Tibial nerve (tissue), 4 donors: ENCODE results near the gene LRRC8C.

Source experiments
- EP300 ChIP-seq, 2 donors: sonication (generic); formaldehyde crosslinking; IDR thresholded peaks; one replicate each; pipeline ENCODE4 v1.6.1; 2017; ENCODE audit warnings: antibody characterized with exemption in 2 of 2, mild to moderate bottlenecking in 1 of 2
- POLR2A ChIP-seq, 2 donors: fragments of 450-650 bp; IDR thresholded peaks; one replicate each; pipeline ENCODE4 v1.6.1; 2017; ENCODE audit warnings: antibody characterized with exemption in 2 of 2, mild to moderate bottlenecking in 2 of 2, moderate library complexity in 2 of 2
- TF ChIP-seq, protein P1 (sequence below), 5 experiments: fragments of 200-600 bp in 3 of 5; fragments of 450-650 bp in 2 of 5; sonication (generic) in 3 of 5; IDR thresholded peaks; one replicate each; pipeline ENCODE4 v1.5.1; 2016 to 2019; ENCODE audit warnings: antibody characterized with exemption in 5 of 5, mild to moderate bottlenecking in 3 of 5, moderate library complexity in 2 of 5

DNA sequence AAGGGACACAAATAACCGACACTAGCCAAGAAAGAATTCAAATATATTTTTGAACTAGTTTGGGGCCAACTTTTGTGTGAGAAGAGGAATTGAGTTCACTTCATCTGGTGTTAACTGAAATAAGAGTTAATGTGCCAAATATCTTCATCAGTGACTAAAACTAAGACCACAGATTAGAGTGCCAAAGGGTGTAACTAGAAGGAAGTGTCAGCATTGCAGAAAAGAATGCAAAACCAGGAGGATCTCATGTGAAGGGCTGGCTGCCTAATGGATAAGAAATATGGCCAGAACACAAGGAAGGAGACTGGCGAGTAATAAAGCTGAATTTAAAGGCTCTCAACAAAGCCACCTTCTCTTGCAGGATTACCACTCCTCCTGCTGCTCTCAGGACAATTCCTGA, 126.1 kb downstream of the LRRC8C start:
- no peak for TF ChIP-seq POLR2A (IDR thresholded peaks at IDR 0.05)
- TF ChIP-seq, protein P1, sequence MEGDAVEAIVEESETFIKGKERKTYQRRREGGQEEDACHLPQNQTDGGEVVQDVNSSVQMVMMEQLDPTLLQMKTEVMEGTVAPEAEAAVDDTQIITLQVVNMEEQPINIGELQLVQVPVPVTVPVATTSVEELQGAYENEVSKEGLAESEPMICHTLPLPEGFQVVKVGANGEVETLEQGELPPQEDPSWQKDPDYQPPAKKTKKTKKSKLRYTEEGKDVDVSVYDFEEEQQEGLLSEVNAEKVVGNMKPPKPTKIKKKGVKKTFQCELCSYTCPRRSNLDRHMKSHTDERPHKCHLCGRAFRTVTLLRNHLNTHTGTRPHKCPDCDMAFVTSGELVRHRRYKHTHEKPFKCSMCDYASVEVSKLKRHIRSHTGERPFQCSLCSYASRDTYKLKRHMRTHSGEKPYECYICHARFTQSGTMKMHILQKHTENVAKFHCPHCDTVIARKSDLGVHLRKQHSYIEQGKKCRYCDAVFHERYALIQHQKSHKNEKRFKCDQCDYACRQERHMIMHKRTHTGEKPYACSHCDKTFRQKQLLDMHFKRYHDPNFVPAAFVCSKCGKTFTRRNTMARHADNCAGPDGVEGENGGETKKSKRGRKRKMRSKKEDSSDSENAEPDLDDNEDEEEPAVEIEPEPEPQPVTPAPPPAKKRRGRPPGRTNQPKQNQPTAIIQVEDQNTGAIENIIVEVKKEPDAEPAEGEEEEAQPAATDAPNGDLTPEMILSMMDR (IDR thresholded peaks at IDR 0.05) = no peak
- TF ChIP-seq EP300 (IDR thresholded peaks at IDR 0.05) = no peak
